ENCODE results near the gene ZNF648.
"Not testable (repeated sequence)": the region's sequence is repeated elsewhere in the genome, so short reads cannot be mapped to it uniquely, and the experiment has no call there.

ZNF648 gene

DNA sequence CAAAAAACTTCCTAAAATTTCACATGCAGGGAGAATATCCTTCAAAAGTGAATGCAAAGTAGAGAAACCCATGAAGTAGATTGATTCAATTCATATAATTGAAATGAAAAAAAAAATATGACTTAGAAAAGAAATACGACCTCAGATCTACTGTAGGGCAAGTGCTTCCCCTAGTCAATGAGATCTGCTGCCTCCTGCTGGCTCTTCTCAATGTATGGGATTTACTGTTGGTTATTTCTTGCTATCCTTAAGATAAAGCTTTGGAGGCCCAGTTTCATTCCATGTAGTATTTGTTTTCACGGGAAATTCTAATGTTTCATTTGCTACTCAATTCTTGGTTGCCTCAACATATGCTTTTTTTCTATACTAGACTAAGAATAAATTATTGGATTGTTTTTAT, 46.2 kb downstream of the ZNF648 start:
- DNase-seq: no peak

DNA sequence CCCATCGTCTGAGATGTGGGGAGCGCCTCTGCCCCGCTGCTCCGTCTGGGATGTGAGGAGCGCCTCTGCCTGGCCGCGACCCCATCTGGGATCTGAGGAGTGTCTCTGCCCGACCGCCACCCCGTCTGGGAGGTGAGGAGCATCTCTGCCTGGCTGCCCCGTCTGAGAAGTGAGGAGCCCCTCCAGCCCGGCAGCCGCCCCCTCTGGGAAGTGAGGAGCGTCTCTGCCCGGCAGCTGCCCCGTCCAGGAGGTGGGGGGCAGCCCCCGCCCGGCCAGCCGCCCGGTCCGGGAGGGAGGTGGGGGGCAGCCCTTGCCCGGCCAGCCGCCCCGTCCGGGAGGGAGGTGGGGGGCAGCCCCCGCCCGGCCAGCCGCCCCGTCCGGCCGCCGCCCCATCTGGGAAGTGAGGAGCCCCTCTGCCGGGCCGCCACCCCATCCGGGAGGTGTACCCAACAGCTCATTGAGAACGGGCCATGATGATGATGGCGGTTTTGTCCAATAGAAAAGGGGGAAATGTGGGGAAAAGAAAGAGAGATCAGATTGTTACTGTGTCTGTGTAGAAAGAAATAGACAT, 50.6 kb downstream of the ZNF648 start:
- not testable (repeated sequence) for DNase-seq

DNA sequence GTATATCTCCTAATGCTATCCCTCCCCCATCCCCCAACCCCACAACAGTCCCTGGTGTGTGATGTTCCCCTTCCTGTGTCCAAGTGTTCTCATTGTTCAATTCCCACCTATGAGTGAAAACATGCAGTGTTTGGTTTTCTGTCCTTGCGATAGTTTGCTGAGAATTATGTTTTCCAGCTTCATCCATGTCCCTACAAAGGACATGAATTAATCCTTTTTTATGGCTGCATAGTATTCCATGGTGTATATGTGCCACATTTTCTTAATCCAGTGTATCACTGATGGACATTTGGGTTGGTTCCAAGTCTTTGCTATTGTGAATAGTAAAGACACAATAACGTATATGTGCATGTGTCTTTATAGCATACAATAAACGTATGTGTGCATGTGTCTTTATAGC, 56.1 kb downstream of the ZNF648 start:
- not testable (repeated sequence) for DNase-seq

DNA sequence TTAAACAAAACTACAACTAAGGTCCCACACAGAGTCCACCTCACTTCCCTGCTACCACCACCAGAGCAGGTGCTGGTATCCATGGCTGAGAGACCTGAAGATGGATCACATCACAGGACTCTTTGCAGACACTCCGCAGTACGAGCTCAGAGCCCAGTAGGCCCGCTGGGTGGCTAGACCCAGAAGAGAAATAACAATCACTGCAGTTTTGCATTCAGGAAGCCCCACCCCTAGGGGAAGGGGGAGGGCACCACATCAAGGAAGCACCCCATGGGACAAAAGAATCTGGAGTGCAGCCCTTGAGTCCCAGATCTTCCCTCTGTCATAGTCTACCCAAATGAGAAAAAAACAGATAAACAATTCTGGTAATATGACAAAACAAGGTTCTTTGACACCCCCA, 56.9 kb downstream of the ZNF648 start:
- DNase-seq: no peak
